Aorta (tissue), 5 donors: Measurements from ENCODE around the gene PPP1R3D. TPM values are rescaled to one million over a fixed set of nuclear protein-coding genes. Genes with fewer than 3 reads are reported as not detected.

Source experiments
- ATAC-seq: fragments of 200-7000 bp; cut with Tn5 transposase; one replicate; pipeline ENCODE4 v1.9.1; 2022; ENCODE audit warnings: moderate library complexity; ENCODE audit not compliant: low FRiP score
- DNase-seq, 2 donors: peaks; one replicate each; pipeline ENCODE4 v3.0.0-alpha.2; 2020
- H3K27ac ChIP-seq, 2 donors: one replicate each; pipeline ENCODE4 v1.5.1; 2013; ENCODE audit warnings: low read length in 2 of 2, mild to moderate bottlenecking in 2 of 2, moderate library complexity in 2 of 2, control low read depth in 1 of 2, inconsistent platforms in 1 of 2, low read depth in 1 of 2
- H3K27me3 ChIP-seq, 2 donors: one replicate each; pipeline ENCODE4 v1.6.1; 2013; ENCODE audit warnings: control low read depth in 1 of 2, low read length in 1 of 2, mild to moderate bottlenecking in 1 of 2, moderate library complexity in 1 of 2; ENCODE audit not compliant: insufficient read depth in 2 of 2, control insufficient read depth in 1 of 2
- H3K36me3 ChIP-seq, 2 donors: one replicate each; pipeline ENCODE4 v1.6.1; 2013; ENCODE audit warnings: control low read depth in 1 of 2, low read length in 1 of 2, mild to moderate bottlenecking in 1 of 2; ENCODE audit not compliant: insufficient read depth in 2 of 2, control insufficient read depth in 1 of 2
- H3K4me1 ChIP-seq, 2 donors: one replicate each; pipeline ENCODE4 v1.6.1; 2013; ENCODE audit warnings: low read length in 2 of 2, control low read depth in 1 of 2, mild to moderate bottlenecking in 1 of 2, moderate library complexity in 1 of 2; ENCODE audit not compliant: insufficient read depth in 2 of 2, control insufficient read depth in 1 of 2
- H3K4me3 ChIP-seq, 2 donors: one replicate each; pipeline ENCODE4 v1.5.1; 2013; ENCODE audit warnings: low read length in 2 of 2, control low read depth in 1 of 2, mild to moderate bottlenecking in 1 of 2
- H3K9me3 ChIP-seq: one replicate; pipeline ENCODE4 v1.6.1; 2013; ENCODE audit warnings: mild to moderate bottlenecking, low read length; ENCODE audit not compliant: control insufficient read depth
- WGBS, 2 donors: extraction: QIAGEN DNeasy Blood & Tissue Kit; methylation state at CpG; one replicate each; pipeline ENCODE4 v1.1.7; 2013; 5-methylcytosine and 5-hydroxymethylcytosine counted together
- intact Hi-C, 2 donors: fragments of 100-400 bp; cut with DNase I; formaldehyde crosslinking; loops; one replicate each; pipeline versions ENCODE4 v1.14.2 to v1.15.0; 2022
- polyA plus RNA-seq, 2 donors: library from polyadenylated mRNA; stranded (reverse); fragments of 200-250 nt; gene quantifications; one replicate each; pipeline ENCODE4 v1.2.3, GENCODE V29; 2013
- total RNA-seq, 2 donors: library from RNA; stranded (reverse); fragmentation: NEBNext Ultra II Directional; extraction: Animal tissue kit (Norgen Biotek cat#: 25700); gene quantifications; one replicate each; pipeline ENCODE4 v1.2.1, GENCODE V29; 2021
- donor health status: healthy with polysubstance abuse.
- donor health status: Bipolar disorder and iron deficiency.
- donor health status: DM: no; HTN: no; CAD: no.
- donor health status: DM: no; HTN: no; CAD: no.
- donor health status: DM: yes; HTN: yes; CAD: no.

Gene PPP1R3D
- total and polyA plus RNA-seq, 4 donors = 2.5 to 8.3 (median 6.2) TPM

- ATAC-seq = peak; percentile 94
- Histone ChIP-seq H3K27me3 (no peaks in the 10 kb centered on the region), H3K4me3 (peak overlapping the region; percentile 38 to 89), H3K4me1 (no peaks in the 10 kb centered on the region), H3K9me3 (no peaks in the 10 kb centered on the region), H3K27ac (peak overlapping the region in 1 of 2 donors; percentile 18), H3K36me3 (no peaks in the 10 kb centered on the region)
- DNase-seq = peak; percentile 83 to 94
- intact Hi-C loops = no loop called here
- WGBS, 2 donors = 3 to 4% methylated on average over 58 to 59 of the region's 59 CpGs
Measured at GRCh38 chr20:59933849-59934585, 6.1 kb downstream of the PPP1R3D start.

DNA sequence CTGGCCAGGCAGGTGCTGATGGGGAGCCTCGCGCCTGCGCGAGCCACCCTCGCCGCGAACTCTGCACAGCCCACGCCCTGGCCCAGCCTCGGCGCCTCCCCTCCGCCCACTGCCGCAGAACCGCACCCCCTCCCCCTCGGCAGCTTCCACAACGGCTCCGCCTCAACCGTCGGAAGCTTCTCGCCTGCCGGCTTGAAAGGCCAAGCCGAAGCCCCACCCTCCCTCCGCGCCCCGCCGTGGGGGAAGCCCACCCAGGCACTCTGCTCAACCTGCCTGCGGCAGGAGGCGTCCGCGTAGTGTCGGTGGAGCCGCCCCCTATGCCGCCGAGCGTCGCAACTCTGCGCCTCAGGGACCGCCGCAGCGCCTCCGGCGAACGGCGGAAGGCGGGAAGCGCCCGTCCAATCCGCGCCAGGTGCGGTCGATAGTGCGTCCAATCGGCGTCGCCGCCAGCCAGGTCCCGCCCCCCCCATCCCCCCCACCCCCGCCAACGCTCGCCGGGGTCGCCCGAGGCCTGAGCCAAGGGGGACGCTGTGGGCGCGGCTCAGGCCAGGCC is 6.7 kb downstream of the PPP1R3D start, which contains the start of gene SYCP2:
Gene SYCP2, minus strand, starts transcription at position 342 of the 553 bp plus-strand sequence. CDS start 11,224 bp downstream, outside the sequence.
- WGBS, 2 donors = 25% methylated on average over 35 to 65 of the region's 65 CpGs
- peak; percentile 67 to 89 for DNase-seq

DNA sequence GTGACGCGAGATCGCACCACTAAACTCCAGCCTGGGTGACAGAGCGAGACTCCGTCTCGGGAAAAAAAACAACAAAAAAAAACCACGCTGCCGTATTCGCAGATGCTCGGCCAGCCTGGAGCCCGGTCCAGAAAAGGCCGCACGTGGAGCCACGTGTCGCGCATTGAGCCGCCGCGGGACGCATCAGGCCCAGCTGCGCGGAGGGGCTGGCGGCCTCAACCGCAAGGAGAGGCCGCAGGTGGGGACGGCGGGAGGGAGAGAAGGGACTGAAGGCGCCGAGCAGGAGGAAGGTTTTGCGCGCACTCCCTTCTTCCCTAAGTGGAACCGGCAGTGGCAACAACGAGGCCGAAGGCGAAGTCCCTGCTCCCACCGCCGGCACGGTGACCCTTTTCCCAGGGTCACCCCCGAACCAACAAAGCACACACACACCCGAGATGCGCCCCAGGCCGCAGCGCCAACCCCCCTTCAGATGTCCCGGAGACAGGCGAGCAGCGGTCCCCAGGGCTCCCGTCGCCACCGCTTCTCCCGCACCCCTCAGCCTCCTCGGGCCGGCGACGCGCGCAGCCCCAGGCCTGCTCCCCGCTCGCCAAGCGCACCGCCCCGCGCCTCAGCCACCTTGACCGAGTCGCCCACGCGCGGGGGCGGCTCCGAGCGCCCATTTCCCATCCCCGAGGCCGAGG is 7.3 kb downstream of the PPP1R3D start:
- peak in 1 of 2 donors; percentile 74 for DNase-seq
- no peak overlapping the region for H3K4me3 ChIP-seq
- 81 to 87% methylated on average over 72 of the region's 72 CpGs for WGBS, 2 donors
- H3K4me1 ChIP-seq = no peaks in the 10 kb centered on the region
- intact Hi-C loops = no loop called here
- no peak overlapping the region for H3K27ac ChIP-seq
- no peaks in the 10 kb centered on the region for H3K27me3 ChIP-seq
- H3K36me3 ChIP-seq = no peaks in the 10 kb centered on the region
- no peak for ATAC-seq
- H3K9me3 ChIP-seq = no peaks in the 10 kb centered on the region

More for the DNA sequence above, 6.7 kb downstream of the PPP1R3D start, which contains the start of gene SYCP2:
- Histone ChIP-seq H3K4me1 (no peaks in the 10 kb centered on the region), H3K27me3 (no peaks in the 10 kb centered on the region), H3K4me3 (peak within 1 kb of the TSS; percentile 38 to 89), H3K27ac (peak within 1 kb of the TSS in 1 of 2 donors; percentile 18), H3K36me3 (no peaks in the 10 kb centered on the region), H3K9me3 (no peaks in the 10 kb centered on the region)
- peak; percentile 90 for ATAC-seq
- intact Hi-C loops = no loop called here

DNA sequence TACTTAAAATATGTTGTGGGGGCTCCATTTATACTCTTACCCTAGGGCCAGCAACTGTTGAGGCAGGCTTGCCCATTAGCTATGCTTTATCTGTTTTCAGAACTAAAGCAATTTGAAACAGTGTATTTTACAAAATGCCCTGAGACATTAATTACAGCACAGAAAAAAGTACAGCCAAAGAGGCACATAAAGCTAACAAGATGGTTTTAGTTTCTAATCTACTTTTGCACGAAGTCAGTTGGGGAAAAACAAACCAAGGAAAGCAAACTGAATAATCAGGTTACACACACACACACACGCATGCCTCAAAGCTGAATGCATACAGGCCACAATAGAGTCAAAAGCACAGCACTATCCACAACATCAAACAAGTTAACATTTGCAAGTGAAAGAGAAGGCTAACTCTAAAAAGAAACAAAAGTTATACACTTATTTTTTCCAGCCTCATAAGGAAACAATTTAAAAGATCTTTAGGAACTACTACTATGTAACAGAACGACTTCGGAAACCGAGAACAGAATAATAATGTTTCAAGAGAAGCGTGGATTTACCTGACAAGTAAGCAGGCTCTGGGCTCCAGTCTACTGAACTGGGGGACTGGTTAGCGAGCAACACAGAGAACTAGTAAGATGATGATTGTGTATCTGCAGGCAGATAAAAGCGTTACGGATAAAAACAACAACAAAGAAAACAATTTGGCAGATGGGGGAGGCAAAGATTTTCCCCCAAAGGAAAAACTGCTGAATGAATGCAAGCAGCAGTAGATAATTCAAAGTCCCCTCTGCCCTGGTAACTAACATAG is 8.4 kb downstream of the PPP1R3D start:
- DNase-seq = no peak
- WGBS, 2 donors = 84 to 87% methylated on average over 9 of the region's 9 CpGs
- Histone ChIP-seq H3K27ac (no peak overlapping the region), H3K36me3 (no peaks in the 10 kb centered on the region), H3K4me1 (no peaks in the 10 kb centered on the region), H3K4me3 (no peak overlapping the region), H3K27me3 (no peaks in the 10 kb centered on the region), H3K9me3 (no peaks in the 10 kb centered on the region)
- intact Hi-C loops = no loop called here
- no peak for ATAC-seq

- H3K27ac ChIP-seq = no peak overlapping the region
- no peaks in the 10 kb centered on the region for H3K27me3 ChIP-seq
- ATAC-seq (no peak), DNase-seq (no peak)
- no peaks in the 10 kb centered on the region for H3K36me3 ChIP-seq
- no peaks in the 10 kb centered on the region for H3K4me1 ChIP-seq
- intact Hi-C loops = no loop called here
- no peaks in the 10 kb centered on the region for H3K9me3 ChIP-seq
- no peak overlapping the region for H3K4me3 ChIP-seq
Measured at GRCh38 chr20:59925899-59926298, 14.2 kb downstream of the PPP1R3D start.

DNA sequence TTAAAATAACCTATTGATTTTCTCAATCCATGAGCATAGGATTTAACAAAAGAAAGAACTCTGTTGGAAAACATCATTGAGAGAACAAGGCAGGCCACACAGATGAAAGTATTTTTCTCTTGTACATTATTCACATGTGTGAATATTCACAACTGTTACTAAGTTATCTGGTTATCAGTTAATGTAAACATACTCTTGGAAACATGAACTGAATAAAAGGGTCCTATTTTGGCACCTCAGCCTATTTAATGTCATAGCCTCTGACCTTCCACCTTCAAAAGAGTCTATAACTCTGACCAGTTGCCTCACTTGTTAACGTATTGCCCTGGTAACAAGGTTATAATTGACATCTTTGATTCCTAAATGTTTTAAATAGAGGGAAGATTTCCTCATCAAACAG is 14.7 kb downstream of the PPP1R3D start:
- DNase-seq (no peak), ATAC-seq (no peak)
- intact Hi-C loops = no loop called here
- Histone ChIP-seq H3K36me3 (no peaks in the 10 kb centered on the region), H3K4me1 (no peaks in the 10 kb centered on the region), H3K9me3 (no peaks in the 10 kb centered on the region), H3K27me3 (no peaks in the 10 kb centered on the region), H3K27ac (no peak overlapping the region), H3K4me3 (no peak overlapping the region)
- 93 to 99% methylated on average over 1 of the region's 1 CpG for WGBS, 2 donors

DNA sequence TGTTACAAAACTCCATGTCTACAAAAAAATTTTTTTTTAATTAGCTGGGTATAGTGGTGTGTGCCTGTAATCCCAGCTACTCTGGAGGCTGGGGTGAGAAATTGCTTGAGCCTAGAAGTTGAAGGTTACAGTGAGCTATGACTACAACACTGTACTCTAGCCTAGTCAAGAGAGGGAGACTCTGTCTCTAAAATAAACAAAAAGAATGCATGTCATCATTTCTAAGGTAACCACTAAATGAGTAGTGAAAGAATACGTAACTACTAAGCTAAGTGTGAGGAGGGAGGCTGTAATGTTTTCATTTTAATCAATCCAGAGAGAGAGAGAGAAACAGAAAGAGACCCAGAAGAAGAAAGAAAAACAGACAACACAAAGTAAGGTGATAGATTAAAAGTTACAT is 16.6 kb downstream of the PPP1R3D start:
- Histone ChIP-seq H3K4me3 (no peak overlapping the region), H3K27ac (no peak overlapping the region), H3K9me3 (no peaks in the 10 kb centered on the region), H3K36me3 (no peaks in the 10 kb centered on the region), H3K4me1 (no peaks in the 10 kb centered on the region), H3K27me3 (no peaks in the 10 kb centered on the region)
- intact Hi-C loops = no loop called here
- 91 to 95% methylated on average over 1 of the region's 1 CpG for WGBS, 2 donors
- ATAC-seq = no peak
- no peak for DNase-seq

DNA sequence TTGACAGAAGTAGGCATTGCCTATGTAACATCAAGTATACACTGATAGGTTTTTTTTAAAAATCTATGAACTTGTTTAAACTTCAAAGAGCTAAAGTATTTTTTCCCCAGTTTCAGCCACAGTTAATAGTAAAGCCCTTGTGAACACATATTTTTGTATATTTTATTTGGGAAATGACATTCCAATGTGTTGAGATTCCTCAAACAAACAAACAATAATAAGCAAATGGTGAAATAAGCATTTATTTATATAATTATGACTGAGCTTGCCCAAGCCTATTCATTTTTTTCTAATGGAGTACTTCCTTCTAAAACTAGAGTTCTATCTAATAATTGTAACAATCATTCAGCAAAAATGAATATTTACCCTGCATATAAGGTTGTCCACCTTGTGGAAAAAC is 19.2 kb downstream of the PPP1R3D start:
- Histone ChIP-seq H3K27ac (no peak overlapping the region), H3K27me3 (no peaks in the 10 kb centered on the region), H3K36me3 (no peaks in the 10 kb centered on the region), H3K4me1 (no peaks in the 10 kb centered on the region), H3K9me3 (no peaks in the 10 kb centered on the region), H3K4me3 (no peak overlapping the region)
- intact Hi-C loops = no loop called here
- no peak for ATAC-seq
- no peak for DNase-seq
